SK-N-MC (cell line): Measurements from ENCODE around the gene C4A.
"Not testable (repeated sequence)": the region's sequence is repeated elsewhere in the genome, so short reads cannot be mapped to it uniquely, and the experiment has no call there.

ENCODE experiments used
- EZH2 ChIP-seq: fragments of 200-600 bp; sonication (generic); IDR thresholded peaks from one replicate; pipeline ENCODE4 v1.6.1; 2017; ENCODE audit warnings: antibody characterized with exemption
- FOXP2 ChIP-seq: optimal IDR thresholded peaks from 2 replicates; pipeline ENCODE3; 2011; ENCODE audit warnings: mild to moderate bottlenecking, moderate library complexity; ENCODE audit not compliant: insufficient read depth; ENCODE audit errors: extremely low read length, control extremely low read depth
- POLR2AphosphoS5 ChIP-seq: IDR thresholded peaks from 2 replicates; pipeline ENCODE4 v1.6.1; 2012; ENCODE audit warnings: mild to moderate bottlenecking, low read depth, low read length, borderline replicate concordance

- TF ChIP-seq POLR2AphosphoS5, EZH2, FOXP2: not testable (repeated sequence)
These were observed 26.2 kb downstream of the C4A start for GRCh38 chr6:32008037-32008436.
